IPS-11a (cell line): ENCODE data around the gene CD180.

Source experiments
- H3K4me3 ChIP-seq: one replicate; pipeline ENCODE4 v1.5.1; 2013; ENCODE audit warnings: low read depth, low read length, control low read depth

CD180 gene

GRCh38 chr5:67214036-67214435 lies 17.4 kb upstream of the CD180 start:
- H3K4me3 ChIP-seq = no peak overlapping the region

DNA sequence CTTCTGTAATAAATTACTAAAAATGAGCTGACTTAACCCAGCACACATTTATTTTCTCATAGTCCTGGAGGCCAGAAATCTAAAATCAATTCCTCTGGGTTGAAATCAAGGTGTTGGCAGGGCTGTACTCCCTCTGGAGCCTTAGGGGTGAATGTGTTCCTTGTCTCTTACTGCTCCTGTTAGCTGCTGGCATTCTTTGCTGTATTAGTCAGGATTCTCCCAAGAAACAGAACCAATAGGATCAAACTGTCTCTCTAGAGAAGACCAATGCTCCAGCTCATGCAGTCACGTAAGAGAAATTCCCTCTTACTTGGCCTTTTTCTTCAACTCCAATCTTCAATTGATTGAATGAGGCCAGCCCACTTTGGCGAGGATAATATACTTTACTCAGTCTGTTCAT lies 15.3 kb upstream of the CD180 start:
- no peak overlapping the region for H3K4me3 ChIP-seq

GRCh38 chr5:67209141-67209771 lies 12.7 kb upstream of the CD180 start:
- H3K4me3 ChIP-seq = no peak overlapping the region

DNA sequence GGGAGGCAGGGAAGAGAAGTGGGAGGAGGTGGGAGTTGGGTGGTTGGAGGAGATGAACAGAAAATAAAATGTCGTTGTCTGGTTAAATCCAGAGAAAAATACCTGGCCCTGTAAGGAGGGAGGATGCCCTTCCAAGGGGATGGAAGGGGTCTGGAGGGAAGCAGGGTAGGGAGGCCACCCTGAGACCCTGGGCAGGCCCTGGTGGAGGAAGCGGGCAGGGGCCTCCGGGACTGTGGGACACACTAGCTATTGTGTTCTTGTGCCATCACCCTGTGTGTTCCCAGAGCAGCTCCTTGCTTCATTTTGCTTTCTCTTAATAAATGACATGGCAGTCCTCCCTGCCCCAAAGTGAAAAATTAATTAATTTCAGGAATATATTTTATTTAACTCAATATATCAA lies 11.8 kb upstream of the CD180 start:
- H3K4me3 ChIP-seq = no peak overlapping the region

DNA sequence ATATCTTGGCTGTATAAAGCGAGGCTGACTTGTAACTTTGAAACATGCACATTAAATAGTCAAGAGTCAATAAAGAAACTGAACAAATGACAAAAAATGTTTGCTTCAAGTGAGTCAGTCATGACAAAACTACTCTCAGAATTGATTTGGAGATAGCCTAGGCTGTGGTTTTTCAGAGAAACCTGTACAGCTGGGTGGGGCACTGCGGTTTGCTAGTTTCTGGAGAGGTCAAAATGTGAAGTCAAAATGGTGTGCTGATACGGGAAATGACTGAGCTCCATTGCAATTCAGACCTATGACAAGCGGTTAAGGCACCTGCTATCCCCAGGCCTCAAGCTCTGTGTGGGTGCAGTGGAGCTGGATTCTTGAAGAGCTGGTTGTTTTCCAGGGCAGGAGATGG lies 10.3 kb upstream of the CD180 start:
- no peak overlapping the region for H3K4me3 ChIP-seq

DNA sequence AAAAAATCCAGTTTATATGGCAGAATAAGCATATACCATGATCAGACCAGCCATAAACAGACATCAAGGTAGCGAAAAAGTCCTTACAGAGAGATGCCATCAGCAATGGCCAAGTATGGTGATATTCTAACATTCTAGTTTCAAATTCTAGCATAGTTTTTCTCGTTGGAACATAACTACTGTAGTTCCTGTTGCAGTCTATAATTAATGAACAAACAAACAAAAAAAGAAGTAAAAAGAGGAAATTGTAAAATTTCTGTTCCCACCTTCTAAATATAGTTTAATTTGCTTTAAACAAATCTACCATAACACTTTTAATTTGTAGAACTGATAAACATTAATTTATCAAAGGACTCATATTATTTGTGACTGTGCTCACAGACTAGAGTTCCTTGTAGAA lies 9.9 kb upstream of the CD180 start:
- H3K4me3 ChIP-seq = no peak overlapping the region

- H3K4me3 ChIP-seq = no peak overlapping the region
Observed at GRCh38 chr5:67205981-67206380, 9.4 kb upstream of the CD180 start.

DNA sequence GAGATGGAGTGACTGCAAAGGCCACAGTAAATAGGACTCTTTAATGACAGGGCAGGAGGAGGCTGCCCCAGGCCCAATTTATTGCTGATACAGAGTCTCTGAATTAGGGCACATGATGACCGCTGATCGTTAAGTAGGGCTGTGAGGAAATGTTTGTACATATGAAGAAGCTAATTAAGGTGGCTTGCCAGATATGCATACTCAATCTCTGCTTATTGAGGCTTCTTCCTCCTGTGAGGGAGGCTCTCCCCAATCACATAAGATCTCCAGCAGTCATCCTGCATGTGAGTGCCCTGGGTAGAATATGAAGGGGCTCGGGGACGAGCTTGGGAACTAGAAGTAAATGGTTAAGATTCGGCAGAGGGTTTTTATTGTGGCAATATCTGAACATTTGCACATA lies 8.2 kb upstream of the CD180 start:
- no peak overlapping the region for H3K4me3 ChIP-seq

- H3K4me3 ChIP-seq = no peak overlapping the region
Observed at GRCh38 chr5:67203701-67204074, 7.1 kb upstream of the CD180 start.

- H3K4me3 ChIP-seq = no peak overlapping the region
Observed at GRCh38 chr5:67202828-67203227, 6.2 kb upstream of the CD180 start.

- H3K4me3 ChIP-seq = no peak overlapping the region
Observed at GRCh38 chr5:67201897-67202549, 5.4 kb upstream of the CD180 start.

- no peak overlapping the region for H3K4me3 ChIP-seq
Observed at GRCh38 chr5:67200809-67201562, 4.4 kb upstream of the CD180 start.

DNA sequence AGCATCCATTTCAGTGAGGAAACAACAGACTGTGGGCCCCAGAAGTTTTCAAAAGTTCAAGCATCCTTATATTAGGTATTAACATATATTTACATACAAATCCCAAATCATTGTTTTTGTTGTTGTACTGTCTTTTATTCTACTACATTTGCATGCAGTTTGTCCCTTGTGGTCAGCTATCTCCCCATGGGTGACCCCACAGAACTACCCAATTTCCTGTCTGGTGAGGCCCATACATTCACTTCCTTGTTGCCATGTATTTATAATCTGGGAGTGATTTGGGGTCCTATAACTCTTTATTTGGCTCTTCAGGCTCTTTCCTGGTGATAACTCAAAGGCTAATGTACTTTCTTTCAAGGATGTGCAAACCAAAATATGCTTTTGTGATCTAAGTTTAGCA lies 3.3 kb upstream of the CD180 start:
- no peak overlapping the region for H3K4me3 ChIP-seq

DNA sequence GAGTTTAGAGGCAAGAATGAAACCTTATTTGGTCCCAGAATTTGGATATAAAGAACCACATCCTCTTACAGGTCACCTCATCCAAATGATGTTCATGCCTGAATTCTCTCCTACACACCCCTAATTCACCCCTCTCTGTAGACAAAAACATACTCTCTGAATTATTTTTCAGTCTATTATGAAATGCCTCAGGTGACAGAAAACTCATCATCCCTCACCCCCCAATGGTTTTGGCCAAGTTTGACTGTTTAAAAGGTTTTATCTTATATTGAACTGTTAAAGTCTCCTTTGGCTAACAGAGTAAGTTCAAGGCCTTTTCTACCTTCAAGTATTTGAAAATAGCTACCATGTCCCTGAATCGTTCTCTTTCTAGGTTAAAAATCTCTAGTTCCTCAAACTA lies 2.3 kb upstream of the CD180 start:
- H3K4me3 ChIP-seq = no peak overlapping the region

GRCh38 chr5:67197536-67197935 lies 937 bp upstream of the CD180 start:
- H3K4me3 ChIP-seq = no peak overlapping the region

DNA sequence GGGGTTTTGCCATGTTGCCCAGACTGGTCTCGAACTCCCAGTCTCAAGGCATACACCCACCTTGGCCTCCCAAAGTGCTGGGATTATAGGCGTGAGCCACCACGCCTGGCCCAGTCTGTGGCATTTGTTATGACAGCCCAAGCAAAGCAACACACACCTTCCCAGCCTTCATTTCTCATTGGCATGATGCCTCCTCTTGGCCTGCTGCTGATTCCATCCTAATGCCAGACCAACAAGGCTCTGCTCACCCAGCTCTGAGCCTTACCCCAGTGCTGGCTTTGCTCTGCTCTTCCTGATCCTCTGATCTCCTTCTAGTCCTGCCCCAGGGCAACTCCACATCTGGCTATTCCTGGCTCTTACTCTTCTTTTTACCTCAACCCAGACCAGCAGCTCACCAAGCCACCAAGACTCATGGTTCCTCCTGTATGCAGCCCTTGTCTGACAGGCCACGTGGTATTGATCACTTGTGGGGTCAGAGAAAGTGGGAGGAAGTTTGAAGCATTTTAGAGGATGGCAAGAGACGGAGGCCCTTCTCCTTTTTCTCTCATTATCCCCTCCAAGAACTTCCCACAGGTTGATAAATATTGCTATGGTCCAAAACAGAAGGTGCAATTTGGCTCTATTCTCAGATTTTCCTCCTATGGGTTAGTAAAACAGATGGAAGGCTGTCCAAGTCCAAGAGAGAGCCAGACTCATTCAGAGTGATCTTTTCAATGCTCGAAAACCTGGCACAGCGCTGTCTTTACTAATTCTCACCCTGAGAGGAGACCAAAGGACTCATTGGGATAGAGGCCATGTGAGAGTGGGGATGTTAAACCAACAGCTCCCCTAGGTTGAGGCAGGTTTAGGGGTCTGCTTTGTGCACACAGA lies 958 bp downstream of the CD180 start:
- H3K4me3 ChIP-seq = no peak overlapping the region

DNA sequence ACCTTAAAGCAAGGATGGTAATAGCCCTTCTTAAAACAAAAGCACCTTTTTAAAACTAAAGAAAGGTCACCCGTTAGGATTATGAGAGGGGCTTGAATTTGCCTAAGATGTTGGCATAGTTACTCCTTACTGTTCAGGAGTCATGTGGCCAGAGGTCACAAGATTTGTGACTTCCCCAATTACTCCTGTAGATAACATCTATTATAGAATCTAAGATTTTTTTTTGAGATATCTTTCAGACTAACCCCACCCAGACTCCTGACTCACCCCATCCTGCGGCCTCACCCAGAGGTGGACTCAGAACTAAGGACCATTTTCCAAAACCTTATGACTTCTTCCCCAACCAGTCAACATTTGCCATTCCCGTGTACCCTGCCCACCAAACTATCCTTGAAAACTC lies 2.4 kb downstream of the CD180 start:
- no peak overlapping the region for H3K4me3 ChIP-seq

DNA sequence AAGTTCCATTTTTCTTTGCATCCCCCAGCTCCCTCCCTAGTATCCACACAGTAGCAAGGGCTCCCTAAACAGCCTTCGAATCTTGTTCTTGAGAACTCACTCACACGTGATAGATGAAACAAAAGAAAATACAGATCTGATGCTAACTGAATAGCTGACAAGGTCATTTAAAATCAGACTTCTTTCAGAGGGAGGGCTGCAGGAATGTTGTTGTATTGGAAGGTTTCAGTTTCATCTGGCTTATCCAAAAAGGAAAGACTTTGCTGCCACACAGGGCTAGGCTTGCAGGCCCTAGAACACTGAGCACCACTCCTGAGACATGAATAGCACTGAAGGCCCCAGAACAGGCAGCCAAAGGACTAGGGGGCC lies 3.2 kb downstream of the CD180 start:
- no peak overlapping the region for H3K4me3 ChIP-seq

GRCh38 chr5:67192719-67193438 lies 3.7 kb downstream of the CD180 start:
- H3K4me3 ChIP-seq = no peak overlapping the region

DNA sequence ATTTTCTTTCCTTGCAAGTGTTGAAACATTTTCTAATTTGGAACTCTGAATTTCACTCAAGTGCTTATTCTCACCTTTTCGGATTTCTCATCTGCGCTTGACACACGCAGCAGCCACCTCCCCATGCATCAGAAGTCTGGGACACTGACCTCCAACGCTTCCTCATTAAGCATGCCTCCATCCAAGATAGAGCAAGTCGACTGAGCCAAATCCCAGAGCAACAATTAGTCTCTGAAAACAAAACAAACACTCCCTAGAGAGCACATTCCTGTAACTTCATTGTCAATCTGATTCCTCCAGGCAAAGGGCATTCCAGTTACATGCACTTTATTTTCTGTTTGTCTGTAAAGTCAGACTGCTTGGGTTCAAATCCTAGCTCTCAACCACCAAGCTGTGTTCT lies 5.7 kb downstream of the CD180 start:
- no peak overlapping the region for H3K4me3 ChIP-seq

DNA sequence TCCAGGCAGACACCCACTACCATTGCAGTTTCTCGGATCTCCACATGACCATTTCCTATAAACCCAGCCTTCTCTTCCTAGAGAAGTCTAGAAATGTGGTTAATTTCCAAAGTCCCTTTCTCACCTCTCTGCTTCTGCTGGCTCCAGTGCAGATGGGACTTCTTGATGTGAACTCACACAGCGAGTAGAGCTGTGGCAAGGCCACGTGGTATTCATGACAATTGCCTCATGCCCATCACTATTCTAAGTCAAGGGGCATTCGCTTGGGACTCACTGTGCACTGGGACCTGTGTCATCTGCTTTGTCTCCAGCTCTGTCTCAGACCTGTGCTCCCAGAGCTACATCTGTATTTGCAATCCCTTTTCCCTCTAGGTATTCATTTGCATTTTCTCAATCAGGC lies 6.2 kb downstream of the CD180 start:
- H3K4me3 ChIP-seq = no peak overlapping the region
